NCI-H2107 treated with DMSO at 0.1 percent for 48 hours (cell line): ENCODE data around the gene PCDH10.

Source experiments
- DNase-seq: peaks from one replicate; lab custom pipeline; 2025; ENCODE audit not compliant: unreplicated experiment; lab: John Stamatoyannopoulos, UW

Gene PCDH10

GRCh38 chr4:133148690-133149363 lies at the start of gene PCDH10:
TSS of gene PCDH10 (plus strand) at chr4:133149294. CDS start at chr4:133150141, 847 bp downstream.
- DNase-seq, result peak; percentile 60

DNA sequence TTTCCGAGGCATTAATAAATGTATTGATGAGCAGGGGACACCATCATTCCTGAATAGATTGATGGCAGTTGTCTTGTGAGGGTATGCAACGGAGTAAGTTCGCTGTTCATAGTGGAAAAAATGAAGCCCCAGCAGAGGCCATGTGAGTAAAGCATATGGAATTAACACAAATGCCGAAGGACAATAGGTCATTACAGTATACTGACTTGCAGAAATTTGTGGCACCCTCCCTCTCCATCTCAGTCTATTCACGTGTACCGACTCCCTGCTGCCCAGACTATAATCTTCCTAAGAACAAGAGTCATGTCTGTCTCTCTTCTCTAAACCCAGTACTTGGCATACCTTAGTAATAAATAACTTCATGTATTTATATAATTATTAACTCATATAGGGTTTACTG lies 47.1 kb upstream of the PCDH10 start:
- DNase-seq, result no peak

- no peak for DNase-seq
These were observed 46.3 kb upstream of the PCDH10 start for GRCh38 chr4:133102612-133103409.

DNA sequence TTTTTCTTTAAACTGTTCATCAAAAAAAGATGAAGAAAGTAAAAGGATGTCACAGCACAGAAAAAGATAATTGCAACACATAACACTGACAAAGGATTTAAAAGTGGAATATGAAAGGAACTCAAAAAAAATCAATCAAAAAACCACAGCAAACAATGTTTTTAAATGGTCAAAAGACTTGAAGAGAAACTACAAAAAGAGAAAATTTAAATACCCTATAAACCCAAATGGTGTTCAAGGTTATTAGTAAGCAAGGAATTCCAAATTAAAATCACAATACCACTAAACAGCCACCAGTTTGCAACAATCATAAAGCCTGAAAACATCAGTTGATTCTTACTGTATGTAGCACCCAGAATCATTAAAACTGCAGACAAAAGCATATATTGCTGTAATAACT lies 36.5 kb upstream of the PCDH10 start:
- no peak for DNase-seq

DNA sequence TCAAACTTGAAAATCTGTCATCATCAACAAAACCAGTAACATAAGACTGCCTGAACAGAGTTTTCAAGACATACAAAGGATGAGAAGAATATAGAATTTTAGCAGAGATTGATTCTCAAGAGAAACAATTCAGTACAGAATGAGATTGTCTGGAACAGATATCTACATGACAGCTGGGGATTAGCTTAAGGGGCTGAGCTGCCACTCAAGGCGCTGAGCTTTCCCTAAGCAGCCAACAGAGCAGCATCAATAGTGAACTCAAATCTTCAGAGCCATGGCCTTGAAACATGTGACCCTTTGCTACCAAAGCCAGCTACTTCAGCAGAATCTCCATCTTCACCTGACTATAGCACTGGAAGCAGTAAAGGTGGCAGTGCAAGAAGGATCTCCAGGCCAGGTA lies 24.3 kb upstream of the PCDH10 start:
- DNase-seq, result no peak

DNA sequence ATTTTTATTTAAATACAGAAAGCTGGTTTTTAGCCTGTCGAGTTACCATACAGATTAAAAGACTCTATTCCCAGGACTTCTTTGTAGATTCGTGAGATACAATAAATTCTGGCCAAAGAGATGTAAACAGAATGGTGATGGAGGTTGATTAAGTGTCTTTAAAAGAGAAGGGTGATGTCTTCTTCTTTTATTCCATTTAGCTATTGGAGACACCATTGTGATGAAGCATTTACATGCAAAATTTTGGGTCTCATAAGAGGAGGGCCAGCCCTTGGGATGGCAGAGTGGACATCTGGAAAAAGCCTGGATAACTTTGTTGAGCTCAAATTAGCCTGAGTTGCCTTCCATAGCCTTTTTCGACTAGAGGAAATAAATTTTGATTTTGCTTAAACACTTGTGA lies 21.6 kb upstream of the PCDH10 start:
- DNase-seq, result no peak

GRCh38 chr4:133129237-133129636 lies 19.9 kb upstream of the PCDH10 start:
- no peak for DNase-seq

GRCh38 chr4:133130171-133130570 lies 18.9 kb upstream of the PCDH10 start:
- no peak for DNase-seq

DNA sequence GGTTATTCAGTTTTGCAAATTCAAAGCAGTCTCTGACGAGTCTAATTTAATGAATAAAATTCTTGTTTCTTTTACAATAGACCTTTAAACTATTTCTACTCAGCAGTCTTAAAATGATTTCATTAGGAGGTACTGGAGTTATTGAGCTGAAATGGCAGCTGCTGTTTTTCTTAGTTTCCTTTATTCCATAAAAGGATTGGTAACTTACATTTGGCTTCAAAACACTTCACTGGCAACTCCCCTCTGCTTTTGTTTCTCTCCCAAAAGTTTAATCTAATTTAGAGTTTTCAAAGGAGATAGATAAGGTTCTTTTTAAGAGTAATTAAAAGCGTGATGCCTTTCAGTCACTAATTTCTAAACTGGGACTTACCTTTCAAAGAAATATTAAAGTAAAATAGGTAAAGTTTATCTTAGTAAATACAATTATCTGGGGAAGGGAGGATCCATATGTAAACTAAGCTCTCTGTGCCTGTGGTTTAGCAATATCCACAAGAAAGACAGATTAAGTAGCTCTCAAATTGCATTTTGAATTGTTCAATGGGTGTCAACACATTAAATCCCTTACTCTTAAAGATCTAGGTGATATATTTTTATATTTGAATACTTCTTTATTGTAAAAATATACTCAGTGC lies 17.1 kb upstream of the PCDH10 start:
- DNase-seq, result peak; percentile 76

DNA sequence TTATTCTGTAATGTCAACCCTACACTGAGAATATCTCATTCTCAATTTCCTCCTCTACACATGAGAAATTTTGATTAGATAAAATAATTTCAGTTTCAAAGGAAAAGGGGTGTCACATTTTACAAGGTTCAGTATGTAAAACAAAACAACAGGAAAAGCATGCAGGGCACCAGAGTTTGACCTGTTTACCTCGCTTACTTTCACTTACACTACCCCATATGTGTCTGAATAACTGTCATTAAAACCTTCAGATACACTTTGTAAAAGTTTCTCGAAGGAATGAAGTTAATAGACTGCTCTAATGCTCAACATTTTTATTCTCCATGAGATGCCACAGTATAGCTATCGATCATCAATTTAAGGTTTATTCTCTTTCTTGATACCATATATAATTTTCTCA lies 12.3 kb upstream of the PCDH10 start:
- no peak for DNase-seq

DNA sequence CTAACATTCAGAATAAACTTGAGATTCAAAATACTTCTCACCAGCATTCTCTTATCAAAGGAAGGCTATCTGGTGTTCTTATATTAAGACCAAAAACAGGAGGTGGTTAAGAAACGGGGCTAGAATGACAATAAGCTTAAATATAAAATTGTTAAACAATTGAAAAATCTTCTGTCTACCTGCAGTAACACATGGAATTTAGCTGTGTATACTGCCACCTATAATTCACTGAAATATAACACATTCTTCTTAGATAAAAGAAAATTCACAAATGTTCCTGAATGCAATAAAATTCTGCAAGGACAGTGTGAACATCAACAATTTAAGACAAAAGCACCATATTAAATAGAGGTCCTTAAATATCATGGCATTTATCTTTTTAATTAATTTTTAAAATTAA lies 11.5 kb upstream of the PCDH10 start:
- DNase-seq, result no peak

- no peak for DNase-seq
These were observed 5.2 kb upstream of the PCDH10 start for GRCh38 chr4:133143775-133144430.

- no peak for DNase-seq
These were observed 3.9 kb upstream of the PCDH10 start for GRCh38 chr4:133145241-133145640.

- no peak for DNase-seq
These were observed 3.1 kb upstream of the PCDH10 start for GRCh38 chr4:133145758-133146573.

DNA sequence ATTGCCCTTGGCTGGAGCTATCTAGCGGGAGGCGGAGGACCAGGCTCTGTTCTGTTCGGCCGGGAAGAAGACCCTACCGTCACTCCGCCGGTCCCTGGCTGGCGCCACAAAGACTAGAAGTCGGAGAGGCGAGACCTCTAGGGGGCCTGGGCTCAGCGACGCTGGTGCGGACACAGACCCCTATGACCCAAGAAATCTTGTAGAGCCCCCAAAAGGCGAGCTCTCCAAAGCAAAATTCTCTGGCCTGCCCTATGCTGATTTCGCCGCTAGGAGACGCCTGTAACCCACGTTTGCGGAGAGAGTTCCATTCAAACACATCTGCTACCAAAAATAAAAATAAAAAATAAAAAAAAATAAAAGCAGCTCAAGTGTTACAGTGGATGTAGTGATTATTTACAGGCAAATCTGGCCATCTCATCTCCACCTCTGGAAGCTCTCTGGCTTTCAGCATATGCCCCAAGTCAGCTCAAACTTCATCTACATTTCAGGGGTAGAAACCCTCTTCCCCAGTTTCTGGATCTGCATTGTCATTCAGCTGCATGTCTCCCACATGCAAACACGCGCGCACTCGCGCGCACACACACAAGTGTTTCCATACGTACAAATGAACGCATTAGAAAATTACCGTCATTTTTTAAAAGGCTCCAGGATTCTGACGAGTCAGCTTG lies 2.4 kb upstream of the PCDH10 start:
- peak; percentile 48 for DNase-seq

DNA sequence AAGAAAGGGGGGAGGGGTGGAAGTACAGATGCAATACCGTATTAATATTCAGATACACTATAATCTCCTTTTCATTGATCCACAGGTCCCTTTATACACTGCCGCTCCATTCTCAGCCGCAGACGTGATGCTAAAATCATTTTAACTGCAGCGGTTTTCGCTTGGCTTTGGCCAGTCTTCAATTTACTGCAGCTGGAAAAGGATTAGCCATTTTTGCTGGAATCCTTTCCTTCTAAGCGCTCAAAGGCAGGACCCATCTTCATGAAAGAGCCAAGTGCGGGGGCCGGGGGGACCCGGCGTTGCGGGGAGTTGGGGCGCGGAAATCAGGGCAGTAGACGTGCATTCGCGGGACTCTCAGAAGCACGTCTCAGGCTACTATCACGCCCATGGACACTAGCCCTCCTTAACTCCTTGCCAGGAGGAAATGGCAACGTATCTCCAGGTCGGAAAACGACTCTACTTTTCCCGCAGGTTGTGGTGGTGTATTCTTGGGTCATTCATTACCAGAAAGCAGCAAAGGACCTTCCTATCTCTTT lies 1.7 kb upstream of the PCDH10 start:
- peak; percentile 36 for DNase-seq

DNA sequence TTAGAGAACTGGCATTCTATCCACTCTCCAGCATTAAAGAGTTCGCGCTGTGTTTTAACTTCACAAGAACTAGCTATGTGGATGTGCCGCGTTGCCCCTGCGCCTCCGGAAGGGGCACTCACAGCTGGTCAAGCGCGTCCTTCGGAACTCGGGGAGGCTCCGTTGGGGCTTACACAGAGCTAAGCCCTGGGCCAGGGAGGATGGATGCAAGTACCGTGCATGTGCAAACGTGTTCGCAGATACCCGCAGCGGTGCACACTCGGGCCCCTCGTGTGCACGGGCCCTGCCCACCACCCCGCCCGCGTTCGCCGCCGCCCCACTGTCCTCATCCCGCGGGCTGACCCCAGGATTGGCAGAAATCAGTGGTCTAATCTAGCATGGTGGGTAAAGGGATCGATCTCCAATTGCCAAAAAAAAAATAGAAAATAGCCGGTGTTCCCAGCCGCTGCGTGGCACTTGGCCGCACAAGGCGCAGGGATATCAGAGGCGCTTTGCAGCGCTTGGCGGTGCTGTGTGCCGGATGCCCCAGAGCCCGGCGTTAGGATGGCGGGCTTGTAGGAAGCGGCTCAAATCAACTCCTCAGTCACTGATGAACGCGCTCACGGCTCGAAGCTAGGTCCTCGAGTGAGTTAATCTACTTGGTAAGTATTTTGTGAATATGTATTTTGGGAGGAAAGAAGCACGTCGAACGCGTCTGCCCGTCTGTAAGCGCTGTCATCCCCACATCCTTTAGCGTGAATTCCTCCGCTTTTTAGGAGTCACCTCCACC lies 989 bp upstream of the PCDH10 start:
- peak; percentile 19 for DNase-seq

DNA sequence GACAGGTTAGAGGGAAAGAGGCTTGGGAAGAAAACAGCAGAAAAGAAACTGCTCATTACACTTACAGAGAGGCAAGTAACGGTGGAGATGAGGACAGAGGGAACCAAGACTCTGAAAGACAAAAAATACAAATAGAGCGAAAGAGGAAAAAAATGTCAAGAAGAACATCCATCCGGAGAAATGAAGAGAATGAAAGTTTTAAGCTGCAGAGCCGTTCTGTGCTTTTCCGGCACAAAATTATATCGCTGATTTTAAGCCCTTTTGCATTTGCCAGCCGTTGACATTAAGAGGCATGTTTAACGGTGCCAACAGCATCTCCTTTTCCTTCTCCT lies 236 bp downstream of the PCDH10 start:
- no peak for DNase-seq

- DNase-seq, result no peak
These were observed 908 bp downstream of the PCDH10 start for GRCh38 chr4:133149932-133150471.
